Stimulated activated CD8-positive, alpha-beta memory T cell treated with anti-CD3 and anti-CD28 coated beads, Interleukin-12 subunit alpha, Interleukin-12 subunit beta, amount 100 ng/mL, for 1 hour (primary cell): ENCODE measurements around the gene TEDC2.
"Not testable (repeated sequence)": the region's sequence is repeated elsewhere in the genome, so short reads cannot be mapped to it uniquely, and the experiment has no call there.

Source experiments
- DNase-seq: peaks from one replicate; pipeline ENCODE4 v3.0.0-alpha.2; 2020; ENCODE audit warnings: low read depth

The TEDC2 gene

GRCh38 chr16:2477327-2477726 lies 17.4 kb downstream of the TEDC2 start:
- no peak for DNase-seq

GRCh38 chr16:2478279-2478678 lies 18.4 kb downstream of the TEDC2 start:
- DNase-seq, result no peak

DNA sequence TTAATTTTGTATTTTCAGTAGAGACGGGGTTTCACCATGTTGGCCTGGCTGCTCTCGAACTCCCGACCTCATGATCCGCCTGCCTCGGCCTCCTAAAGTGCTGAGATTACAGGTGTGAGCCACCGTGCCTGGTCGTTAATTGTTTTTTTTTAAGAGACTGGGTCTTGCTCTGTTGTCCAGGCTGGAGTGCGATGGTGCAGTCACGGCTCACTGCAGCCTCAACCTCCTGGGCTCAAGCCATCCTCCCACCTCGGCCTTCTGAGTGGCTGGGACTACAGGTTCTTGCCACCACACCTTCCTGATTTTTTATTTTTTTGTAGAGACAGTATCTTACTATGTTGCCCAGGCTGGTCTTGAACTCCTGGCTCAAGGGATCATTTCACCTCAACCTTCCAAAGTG lies 20.1 kb downstream of the TEDC2 start:
- not testable (repeated sequence) for DNase-seq

DNA sequence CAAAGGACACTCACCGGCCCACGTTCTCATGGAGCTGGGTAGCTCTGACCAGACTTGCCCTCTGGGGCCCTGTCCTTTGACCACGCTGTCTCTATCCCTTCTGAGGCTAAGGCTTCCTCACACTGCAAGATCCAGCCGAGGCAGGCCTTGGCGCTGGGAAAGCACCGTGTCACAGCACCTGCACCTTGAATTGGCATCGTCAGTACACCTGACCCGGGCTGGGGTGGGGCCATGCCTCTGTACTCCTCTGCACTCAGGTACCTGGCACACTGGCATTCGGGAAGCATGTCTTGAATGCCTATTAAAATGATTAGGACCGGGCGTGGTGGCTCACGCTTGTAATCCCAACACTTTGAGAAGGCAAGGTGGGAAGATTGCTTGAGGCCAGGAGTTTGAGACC lies 21.0 kb downstream of the TEDC2 start:
- DNase-seq, result no peak

DNA sequence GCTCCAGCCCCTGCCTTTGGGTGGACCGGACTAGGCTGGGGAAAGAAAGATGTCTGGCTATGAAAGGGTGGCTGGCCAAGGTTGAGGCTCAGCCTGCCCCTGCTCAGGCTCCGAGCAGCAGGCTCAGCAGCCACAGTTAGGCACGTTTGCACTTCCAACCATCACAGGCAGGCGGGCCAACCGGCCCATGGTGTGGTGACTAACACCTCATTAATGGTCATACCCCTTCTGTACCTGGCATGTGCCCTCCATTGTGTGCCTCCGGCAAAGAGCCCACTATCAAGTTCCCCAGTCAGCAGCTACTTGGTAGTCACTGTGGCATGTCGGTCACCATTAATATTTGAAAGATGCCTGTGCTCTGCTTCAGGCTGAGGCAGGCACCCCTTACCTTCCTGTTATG lies 21.8 kb downstream of the TEDC2 start:
- DNase-seq, result no peak

- no peak for DNase-seq
Observed at GRCh38 chr16:2482249-2482648, 22.3 kb downstream of the TEDC2 start.

DNA sequence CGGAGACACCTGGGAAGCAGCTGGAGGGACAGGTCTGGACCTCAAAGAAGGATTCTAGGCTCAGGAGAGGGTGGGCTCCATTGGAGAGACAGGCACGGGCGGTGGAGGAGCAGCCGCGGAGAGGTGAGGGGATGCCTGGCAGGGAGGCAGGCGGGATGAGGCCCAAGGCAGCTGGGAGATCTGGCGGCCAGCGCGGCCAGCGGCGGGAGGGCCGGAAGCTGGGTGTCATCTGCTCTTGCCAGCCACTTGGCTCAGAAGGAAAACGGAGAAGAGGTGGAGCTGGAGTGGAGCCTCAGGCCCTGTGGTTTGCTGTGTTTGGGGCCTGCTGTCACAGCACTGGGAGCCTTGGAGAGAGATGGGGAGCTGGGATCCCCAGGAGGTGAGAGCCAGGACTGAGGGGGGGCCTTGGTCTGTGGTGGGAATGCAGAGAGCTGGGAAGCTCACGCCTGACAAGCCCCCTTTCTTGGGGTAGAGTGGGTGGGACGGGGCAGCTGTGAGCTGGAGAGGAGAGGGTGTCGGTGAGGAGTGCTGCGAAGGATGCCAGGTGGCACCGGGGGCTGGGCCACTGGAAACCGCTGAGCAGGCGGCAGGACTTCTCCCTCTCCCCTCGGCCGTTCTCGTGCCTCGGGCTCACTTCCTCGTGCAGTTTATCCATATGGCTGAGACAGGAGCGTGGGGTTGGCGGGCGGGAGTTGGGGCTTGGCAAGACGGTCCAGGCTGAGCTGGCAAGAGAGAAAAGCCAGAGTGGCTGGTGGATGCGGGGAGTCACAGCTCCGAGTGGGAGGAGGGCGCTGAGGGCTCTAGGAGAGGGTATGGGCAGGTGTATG lies 23.0 kb downstream of the TEDC2 start:
- DNase-seq, result no peak

- DNase-seq, result no peak
Observed at GRCh38 chr16:2483939-2484897, 24.3 kb downstream of the TEDC2 start.

DNA sequence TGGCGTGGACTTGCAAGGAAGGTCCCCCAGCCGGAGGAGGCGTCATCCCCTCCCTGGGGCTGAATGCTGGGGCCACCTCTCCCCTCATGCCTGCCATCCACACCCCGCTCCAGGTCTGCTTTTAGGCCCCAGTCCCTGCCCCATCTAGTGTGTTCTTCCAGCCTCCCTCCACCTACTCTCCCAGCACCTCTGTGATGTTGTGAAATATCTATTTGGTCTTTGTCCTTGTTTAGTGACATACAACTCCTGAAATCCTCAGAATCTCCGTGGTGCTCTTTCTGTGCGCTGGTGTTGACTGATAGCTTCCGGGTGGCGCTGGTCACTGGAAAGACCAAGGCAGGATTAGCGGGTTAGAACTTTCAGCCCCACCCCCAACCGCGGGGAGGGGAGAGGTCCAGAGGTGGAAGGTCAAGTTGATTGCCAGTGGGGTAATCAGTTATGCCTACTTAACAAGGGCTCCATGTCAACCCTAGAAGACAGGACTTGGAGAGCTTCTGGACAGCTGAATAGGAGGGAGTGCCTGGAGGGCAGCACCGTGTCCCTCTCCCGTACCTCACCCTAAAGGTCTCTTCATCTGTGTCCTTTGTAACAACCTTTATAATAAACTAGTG lies 25.1 kb downstream of the TEDC2 start:
- no peak for DNase-seq

DNA sequence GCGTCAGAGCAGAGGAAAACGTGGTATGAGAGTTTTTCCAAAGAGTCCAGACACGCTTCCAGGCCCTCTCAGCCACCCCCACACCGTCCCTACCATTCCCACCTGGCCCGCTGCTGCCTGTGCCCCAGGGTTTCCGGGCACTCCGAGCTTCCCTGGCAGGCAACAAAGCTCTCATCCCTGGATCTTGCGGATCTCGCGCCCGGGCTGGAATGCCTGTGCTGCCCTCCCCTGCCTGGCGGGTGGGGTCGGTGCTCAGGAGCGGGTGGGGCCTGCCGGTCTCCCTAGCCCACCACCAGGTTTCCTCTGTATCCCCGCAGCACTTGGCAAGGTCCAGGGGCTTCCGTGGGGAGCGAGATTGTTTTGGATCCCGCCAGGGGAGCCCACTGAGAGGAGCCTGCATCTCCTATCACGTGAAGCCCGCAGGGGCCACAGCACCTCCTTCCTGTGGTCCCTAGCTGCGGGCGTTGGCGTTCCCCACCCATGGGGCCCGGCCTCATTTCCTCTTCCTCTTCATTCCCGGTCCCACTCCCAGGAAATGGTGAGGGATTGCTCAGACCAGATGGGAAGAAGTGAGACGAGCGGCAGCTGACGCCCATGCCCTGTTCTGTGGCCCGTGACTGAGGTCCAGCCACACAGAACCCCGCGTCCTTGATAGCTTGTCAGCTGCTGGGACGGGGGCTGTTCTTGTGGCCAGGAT lies 26.1 kb downstream of the TEDC2 start:
- DNase-seq, result no peak

DNA sequence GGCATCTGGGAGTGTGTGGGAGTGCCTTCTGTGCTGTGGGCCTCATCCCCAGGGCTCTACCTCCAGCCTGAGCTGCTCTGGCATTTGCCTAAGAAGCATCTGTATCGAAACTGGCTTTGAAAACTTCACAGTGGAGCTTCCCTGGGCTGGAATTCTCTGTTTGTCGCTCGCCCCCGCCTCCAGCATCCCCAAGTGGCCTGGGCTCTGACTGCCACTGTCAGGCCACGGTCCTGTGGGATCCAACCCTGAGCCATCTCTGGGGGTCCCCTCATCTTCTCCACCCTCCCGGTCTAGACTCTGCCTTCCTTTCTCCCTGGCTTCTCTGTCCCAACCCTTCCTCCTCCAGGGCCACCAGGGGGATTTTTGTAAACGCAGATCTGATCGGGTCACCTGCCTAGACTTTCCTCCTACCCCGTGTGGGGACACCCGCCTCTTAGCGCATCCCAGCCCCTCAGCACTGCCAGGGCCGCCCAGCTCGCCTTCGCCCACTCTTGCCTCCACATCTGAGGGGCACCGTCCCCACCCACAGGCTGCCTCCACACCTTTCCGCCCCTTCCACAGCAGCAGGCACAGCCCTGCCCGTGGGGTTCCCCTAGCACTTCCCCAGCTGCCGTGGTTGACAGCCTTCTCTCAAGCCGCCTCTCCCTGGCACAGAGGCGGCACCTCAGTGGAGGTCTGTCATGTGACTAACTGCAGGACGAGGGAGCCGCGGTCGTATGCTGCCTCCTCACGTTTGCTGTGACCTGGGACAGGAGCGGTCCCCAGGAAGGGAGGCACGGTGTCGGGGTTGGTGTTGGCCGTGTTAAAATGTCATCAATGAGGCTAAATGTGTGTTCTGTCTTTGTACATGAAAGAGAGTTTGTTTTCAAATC lies 27.0 kb downstream of the TEDC2 start:
- DNase-seq, result peak; percentile 73

GRCh38 chr16:2487517-2487842 lies 27.6 kb downstream of the TEDC2 start:
- no peak for DNase-seq

DNA sequence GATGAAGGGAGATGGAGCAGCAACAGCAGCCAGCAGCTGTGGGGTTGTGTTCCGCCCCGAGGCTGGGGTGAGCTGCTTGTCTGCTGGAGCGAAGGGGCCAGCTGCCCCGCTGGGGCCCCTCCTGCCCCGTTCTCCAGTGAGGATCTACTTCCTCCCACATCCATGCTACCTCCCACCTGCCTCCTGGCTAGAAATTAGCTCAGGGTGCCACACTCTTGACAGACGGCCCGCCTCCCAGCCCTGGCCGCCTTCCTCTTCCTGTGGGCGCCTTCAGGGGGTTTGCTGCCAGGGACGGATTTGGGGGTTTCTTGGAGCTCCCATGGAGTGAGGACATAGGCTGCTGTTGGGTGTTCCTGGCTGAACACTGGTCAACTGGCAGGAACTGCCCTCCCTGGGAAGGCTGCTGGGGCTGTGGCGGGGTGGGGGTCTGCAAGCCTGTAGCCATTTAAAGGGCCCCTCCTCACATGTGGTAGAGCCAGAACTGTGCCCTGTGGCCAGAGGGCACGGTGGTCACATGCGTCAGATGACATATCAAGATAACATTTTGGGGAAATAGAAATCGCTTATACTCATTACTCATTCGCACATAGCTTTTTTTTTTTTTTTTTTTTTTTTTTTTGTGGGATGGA lies 28.1 kb downstream of the TEDC2 start:
- DNase-seq, result no peak

DNA sequence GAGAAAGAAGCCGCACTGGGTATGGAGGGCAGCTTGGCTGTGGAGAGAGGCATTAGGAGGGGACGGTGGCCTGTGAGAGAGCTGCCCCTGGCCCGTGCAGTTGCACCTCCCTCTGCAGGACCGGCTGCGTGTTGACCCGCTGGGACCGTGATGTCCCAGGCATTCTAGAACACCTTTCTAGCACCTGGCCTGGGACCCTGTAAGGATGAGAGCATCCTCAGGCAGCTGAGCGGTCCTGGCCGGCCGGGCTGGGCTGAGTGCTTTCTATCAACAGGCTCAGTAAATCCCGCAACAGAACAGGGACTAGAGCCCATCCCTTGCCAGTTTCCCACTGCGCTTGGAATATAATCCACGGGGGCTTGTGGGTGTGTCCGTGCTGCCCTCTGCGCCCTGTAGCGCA lies 29.7 kb downstream of the TEDC2 start:
- no peak for DNase-seq

GRCh38 chr16:2490190-2491105 lies 30.5 kb downstream of the TEDC2 start:
- DNase-seq, result no peak

DNA sequence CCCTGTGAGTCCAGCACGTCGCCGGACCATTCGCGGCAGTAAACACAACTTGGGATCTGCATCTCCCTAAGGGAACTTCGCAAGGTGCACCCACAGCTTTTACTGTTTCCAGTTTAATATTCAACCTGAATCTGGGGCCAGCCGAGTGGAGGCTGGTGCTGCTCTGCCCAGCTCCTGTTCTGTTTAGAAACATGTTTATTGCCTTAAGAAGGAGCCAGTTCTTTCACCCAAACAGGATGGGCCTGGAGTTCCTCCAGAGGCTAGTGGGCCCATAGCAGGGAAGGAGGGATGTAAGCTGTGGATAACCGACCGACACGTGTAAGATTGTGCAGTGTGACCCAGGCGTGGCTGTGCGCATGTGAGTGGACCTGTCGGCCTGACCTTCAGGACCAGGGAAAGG lies 32.4 kb downstream of the TEDC2 start:
- no peak for DNase-seq

GRCh38 chr16:2493605-2494004 lies 33.7 kb downstream of the TEDC2 start:
- DNase-seq, result no peak

DNA sequence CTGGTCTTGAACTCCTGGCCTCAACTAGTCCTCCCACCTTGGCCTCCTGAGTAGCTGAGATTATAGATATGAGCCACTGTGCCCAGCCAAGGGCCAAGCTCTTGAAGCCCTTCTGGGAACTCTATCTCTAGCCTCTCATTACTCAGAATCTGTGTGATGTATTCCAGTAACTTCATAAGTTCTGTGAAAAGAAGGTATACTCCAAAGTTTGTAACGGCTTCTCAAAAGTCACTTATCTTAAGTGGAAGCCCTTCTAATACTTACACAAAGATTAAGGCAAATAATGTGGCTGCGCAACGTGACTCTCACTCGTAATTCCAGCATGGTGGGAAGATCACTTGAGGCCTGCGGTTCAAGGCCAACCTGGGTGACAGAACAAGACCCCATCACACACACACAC lies 34.7 kb downstream of the TEDC2 start:
- no peak for DNase-seq

GRCh38 chr16:2495041-2495440 lies 35.1 kb downstream of the TEDC2 start:
- DNase-seq, result no peak
